Vagina (tissue), 2 donors: ENCODE results near the gene NUDT13. TPM values are rescaled to one million over a fixed set of nuclear protein-coding genes. Genes with fewer than 3 reads are reported as not detected.
A peak's percentile ranks its signal among the peaks of the same experiment; 100 is the strongest.

ENCODE experiments used
- DNase-seq, 2 donors: peaks; one replicate each; pipeline ENCODE4 v3.0.0-alpha.2; 2017; ENCODE audit errors: extremely low spot score in 2 of 2
- H3K27ac ChIP-seq: fragments of 200-600 bp; sonication (generic); one replicate; pipeline ENCODE4 v1.5.1; 2019
- H3K27me3 ChIP-seq: fragments of 200-600 bp; sonication (generic); one replicate; pipeline ENCODE4 v1.5.1; 2019
- H3K36me3 ChIP-seq, 2 donors: fragments of 200-600 bp; sonication (generic); one replicate each; pipeline ENCODE4 v1.5.1; 2017 to 2019
- H3K4me1 ChIP-seq: fragments of 200-600 bp; sonication (generic); one replicate; pipeline ENCODE4 v1.5.1; 2019
- H3K4me3 ChIP-seq, 2 donors: fragments of 200-600 bp; sonication (generic); 1 replicate in 1 of 2; 2 replicates in 1 of 2; pipeline ENCODE4 v1.5.1; 2016 to 2019
- H3K9me3 ChIP-seq: fragments of 200-600 bp; sonication (generic); one replicate; pipeline ENCODE4 v1.5.1; 2019
- POLR2A ChIP-seq, 2 donors: fragments of 450-650 bp; IDR thresholded peaks; one replicate each; pipeline ENCODE4 v1.6.1; 2017; ENCODE audit warnings: antibody characterized with exemption in 2 of 2, mild to moderate bottlenecking in 2 of 2, moderate library complexity in 2 of 2
- POLR2AphosphoS5 ChIP-seq, 2 donors: sonication (generic); formaldehyde crosslinking; IDR thresholded peaks; one replicate each; pipeline ENCODE4 v1.9.0; 2017; ENCODE audit warnings: antibody characterized with exemption in 2 of 2, mild to moderate bottlenecking in 2 of 2, low read depth in 1 of 2; ENCODE audit not compliant: insufficient read depth in 1 of 2
- intact Hi-C: fragments of 100-400 bp; cut with DNase I; formaldehyde crosslinking; loops from one replicate; pipeline ENCODE4 v1.15.1; 2023
- total RNA-seq: library from RNA; depleted of rRNA; stranded (reverse); fragments of >200 nt; gene quantifications from one replicate; pipeline ENCODE4 v1.2.3, GENCODE V29; 2016
- TF ChIP-seq, protein P1 (sequence below), 3 experiments: fragments of 450-650 bp in 2 of 3; fragments of 200-600 bp in 1 of 3; sonication (generic) in 1 of 3; IDR thresholded peaks; one replicate each; pipeline ENCODE4 v1.5.1; 2017 to 2019; ENCODE audit warnings: antibody characterized with exemption in 3 of 3, mild to moderate bottlenecking in 2 of 3, moderate library complexity in 2 of 3

NUDT13 gene
- 2.9 TPM for total RNA-seq

DNA sequence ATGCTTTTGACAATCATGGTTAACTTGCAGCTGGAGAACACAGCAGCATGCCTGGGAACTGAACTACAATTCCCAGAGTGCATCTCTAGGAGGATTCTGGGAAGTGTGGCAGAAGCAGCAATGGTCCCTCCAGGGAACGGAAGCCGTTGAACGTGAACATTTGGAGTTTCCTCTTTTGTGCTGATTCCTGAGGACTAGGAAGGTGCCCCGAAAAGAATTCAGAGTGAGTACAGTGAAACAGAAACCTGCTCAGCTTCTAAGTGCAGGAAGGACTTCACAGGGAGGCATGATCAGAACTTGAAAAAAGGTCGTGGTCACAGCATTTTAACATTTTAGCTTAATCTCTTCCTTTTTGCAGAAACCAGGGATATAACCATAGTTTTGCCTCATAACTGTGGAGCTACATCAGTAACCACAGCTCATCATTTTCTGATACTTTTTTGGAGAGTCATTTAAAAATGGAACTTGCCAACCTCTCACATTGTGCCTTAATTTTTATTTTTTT, at the start of gene NUDT13:
TSS of gene NUDT13 (plus strand) at position 111 of the 505 bp plus-strand sequence. CDS start 3,911 bp downstream, outside the sequence.
- no peaks in the 10 kb centered on the region for H3K9me3 ChIP-seq
- TF ChIP-seq POLR2AphosphoS5 (IDR thresholded peaks at IDR 0.05; ENCODE audit: insufficient read depth in 1 of 2, low read depth in 1 of 2) = peak in 1 of 2 donors; percentile 94
- TF ChIP-seq, protein P1, sequence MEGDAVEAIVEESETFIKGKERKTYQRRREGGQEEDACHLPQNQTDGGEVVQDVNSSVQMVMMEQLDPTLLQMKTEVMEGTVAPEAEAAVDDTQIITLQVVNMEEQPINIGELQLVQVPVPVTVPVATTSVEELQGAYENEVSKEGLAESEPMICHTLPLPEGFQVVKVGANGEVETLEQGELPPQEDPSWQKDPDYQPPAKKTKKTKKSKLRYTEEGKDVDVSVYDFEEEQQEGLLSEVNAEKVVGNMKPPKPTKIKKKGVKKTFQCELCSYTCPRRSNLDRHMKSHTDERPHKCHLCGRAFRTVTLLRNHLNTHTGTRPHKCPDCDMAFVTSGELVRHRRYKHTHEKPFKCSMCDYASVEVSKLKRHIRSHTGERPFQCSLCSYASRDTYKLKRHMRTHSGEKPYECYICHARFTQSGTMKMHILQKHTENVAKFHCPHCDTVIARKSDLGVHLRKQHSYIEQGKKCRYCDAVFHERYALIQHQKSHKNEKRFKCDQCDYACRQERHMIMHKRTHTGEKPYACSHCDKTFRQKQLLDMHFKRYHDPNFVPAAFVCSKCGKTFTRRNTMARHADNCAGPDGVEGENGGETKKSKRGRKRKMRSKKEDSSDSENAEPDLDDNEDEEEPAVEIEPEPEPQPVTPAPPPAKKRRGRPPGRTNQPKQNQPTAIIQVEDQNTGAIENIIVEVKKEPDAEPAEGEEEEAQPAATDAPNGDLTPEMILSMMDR (IDR thresholded peaks at IDR 0.05) = no peak
- no peaks in the 10 kb centered on the region for H3K27me3 ChIP-seq
- DNase-seq = no peak
- H3K36me3 ChIP-seq = no peaks in the 10 kb centered on the region
- H3K4me1 ChIP-seq = peaks cover 8% of the 10 kb centered on the region
- H3K4me3 ChIP-seq = peak within 1 kb of the TSS; percentile 32 to 53
- intact Hi-C loops = no loop called here
- peak within 1 kb of the TSS; percentile 81 for H3K27ac ChIP-seq

DNA sequence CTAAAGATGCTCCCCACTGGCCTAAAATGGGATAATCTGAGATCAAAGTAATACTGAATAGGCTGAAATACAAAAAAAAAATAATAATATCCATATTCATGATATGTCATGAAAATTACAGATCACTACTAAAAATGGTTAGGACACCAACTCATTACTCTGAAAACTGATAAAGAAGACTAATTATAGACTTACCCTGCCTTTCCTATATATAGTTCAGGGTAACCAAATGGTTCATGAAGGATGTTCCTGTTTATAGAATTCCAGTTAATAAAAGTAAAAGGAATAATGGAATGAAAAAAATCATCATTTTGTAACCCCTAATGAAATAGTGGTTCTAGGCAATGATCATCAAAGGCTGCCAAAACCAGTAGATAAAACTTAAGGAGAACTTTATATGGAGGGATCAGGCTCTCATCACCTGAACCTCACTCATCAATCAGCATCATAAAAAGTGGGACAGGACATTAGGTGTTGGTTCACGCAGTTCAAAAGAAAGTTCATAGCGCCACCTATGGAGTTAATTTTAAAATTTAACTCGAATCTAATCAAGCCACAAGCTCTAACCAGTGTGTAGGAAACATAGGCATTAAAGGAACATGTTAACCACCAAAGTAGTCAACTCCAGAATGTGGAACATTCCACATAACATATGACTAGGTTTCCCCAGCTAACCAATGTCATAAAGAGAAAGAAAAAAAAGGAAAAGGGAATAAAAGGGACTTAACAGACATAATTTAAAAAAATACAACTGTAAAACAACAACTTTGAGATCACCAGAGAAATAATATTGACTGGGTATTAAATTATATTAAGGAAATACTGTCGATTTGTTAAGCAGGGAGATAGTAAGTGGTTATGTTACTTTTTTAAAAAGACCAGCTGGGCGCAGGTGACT, 49.3 kb upstream of the NUDT13 start:
- H3K9me3 ChIP-seq = no peaks in the 10 kb centered on the region
- no peak for DNase-seq
- H3K36me3 ChIP-seq = no peaks in the 10 kb centered on the region
- H3K27me3 ChIP-seq = no peaks in the 10 kb centered on the region
- TF ChIP-seq POLR2AphosphoS5 (IDR thresholded peaks at IDR 0.05; ENCODE audit: insufficient read depth in 1 of 2, low read depth in 1 of 2) (no peak), POLR2A (IDR thresholded peaks at IDR 0.05) (no peak)
- TF ChIP-seq, protein P1 (IDR thresholded peaks at IDR 0.05) = peak in 2 of 3 experiments; percentile 12 to 34
- intact Hi-C loops = no loop called here
- H3K4me1 ChIP-seq = no peaks in the 10 kb centered on the region
- H3K27ac ChIP-seq = no peak overlapping the region
- H3K4me3 ChIP-seq = no peak overlapping the region

DNA sequence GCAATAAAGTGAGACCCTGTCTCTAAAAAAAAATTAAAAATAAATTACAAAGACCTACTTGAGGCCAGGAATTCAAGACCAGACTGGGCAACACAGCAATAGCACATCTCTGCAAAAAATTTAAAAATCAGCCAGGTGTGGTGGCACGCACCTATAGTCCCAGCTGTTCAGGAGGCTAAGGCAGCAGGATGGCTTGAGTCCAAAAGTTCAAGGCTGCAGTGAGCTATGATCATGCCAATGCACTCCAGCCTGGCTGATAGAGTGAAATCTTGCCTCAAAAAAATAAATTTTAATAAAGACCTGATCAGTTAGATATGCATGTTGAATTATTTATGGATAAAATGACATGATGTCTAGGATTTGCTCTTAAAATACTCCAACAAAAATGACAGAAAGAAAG, 48.5 kb upstream of the NUDT13 start:
- H3K36me3 ChIP-seq = peaks cover 0 to 6% of the 10 kb centered on the region in 2 donors
- no peaks in the 10 kb centered on the region for H3K4me1 ChIP-seq
- no peaks in the 10 kb centered on the region for H3K27me3 ChIP-seq
- TF ChIP-seq, protein P1 (IDR thresholded peaks at IDR 0.05) = no peak
- TF ChIP-seq POLR2AphosphoS5 (IDR thresholded peaks at IDR 0.05; ENCODE audit: insufficient read depth in 1 of 2, low read depth in 1 of 2) = no peak
- no peak overlapping the region for H3K4me3 ChIP-seq
- DNase-seq = no peak
- intact Hi-C loops = no loop called here
- H3K27ac ChIP-seq = no peak overlapping the region
- H3K9me3 ChIP-seq = no peaks in the 10 kb centered on the region

DNA sequence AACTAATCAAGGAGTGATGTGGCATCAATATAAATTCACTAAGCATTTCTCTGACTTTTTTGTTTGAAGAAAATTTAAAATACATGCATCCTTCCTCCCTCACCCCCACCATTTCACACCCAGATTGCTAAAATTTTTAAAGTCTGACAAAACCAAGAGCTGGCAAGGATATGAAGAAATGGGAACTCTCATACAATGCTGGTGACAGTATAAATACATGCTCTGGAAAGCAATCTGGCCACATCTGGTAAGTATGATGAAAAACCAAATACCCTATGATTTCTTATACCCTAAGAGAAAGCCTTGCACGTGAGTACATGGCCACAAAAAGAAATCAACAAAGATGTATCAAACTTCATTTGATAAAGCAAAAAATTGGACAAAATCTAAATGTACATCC, 44.8 kb upstream of the NUDT13 start:
- H3K4me3 ChIP-seq = no peak overlapping the region
- DNase-seq = no peak
- H3K9me3 ChIP-seq = no peaks in the 10 kb centered on the region
- H3K4me1 ChIP-seq = no peaks in the 10 kb centered on the region
- peaks cover 0 to 16% of the 10 kb centered on the region in 2 donors for H3K36me3 ChIP-seq
- intact Hi-C loops = no loop called here
- no peak overlapping the region for H3K27ac ChIP-seq
- TF ChIP-seq, protein P1 (IDR thresholded peaks at IDR 0.05) = no peak
- TF ChIP-seq POLR2A (IDR thresholded peaks at IDR 0.05) (no peak), POLR2AphosphoS5 (IDR thresholded peaks at IDR 0.05; ENCODE audit: insufficient read depth in 1 of 2, low read depth in 1 of 2) (no peak)
- H3K27me3 ChIP-seq = no peaks in the 10 kb centered on the region

DNA sequence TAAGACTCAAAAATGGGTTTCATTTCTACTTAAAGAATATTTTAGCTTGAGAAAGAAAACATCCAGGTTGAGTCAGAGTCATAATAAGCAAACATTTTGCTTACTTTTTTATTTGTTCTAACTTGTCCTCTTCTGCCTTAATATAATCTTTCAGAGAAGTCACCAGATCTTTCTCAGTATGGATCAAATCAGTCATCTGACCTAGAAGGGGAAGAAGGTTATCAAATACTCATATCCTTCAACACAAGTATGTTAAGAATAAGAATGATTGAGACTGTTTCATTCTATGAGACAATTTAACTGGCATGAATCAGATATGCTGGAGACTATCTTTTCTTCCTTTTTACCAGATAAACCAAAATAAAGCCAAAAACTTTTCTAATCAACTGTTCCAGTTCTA, 36.6 kb upstream of the NUDT13 start:
- intact Hi-C loops = no loop called here
- H3K4me1 ChIP-seq = peaks cover 9% of the 10 kb centered on the region
- TF ChIP-seq, protein P1 (IDR thresholded peaks at IDR 0.05) = no peak
- TF ChIP-seq POLR2A (IDR thresholded peaks at IDR 0.05) = no peak
- no peaks in the 10 kb centered on the region for H3K27me3 ChIP-seq
- no peaks in the 10 kb centered on the region for H3K9me3 ChIP-seq
- H3K36me3 ChIP-seq = peaks cover 0 to 27% of the 10 kb centered on the region in 2 donors
- no peak overlapping the region for H3K27ac ChIP-seq
- H3K4me3 ChIP-seq = no peak overlapping the region
- no peak for DNase-seq
